IPS-18a (cell line): ENCODE results near the gene ZNF595.
"Not testable (repeated sequence)": the region's sequence is repeated elsewhere in the genome, so short reads cannot be mapped to it uniquely, and the experiment has no call there.

Experiments used
- H3K27ac ChIP-seq: one replicate; pipeline ENCODE4 v1.5.1; 2013; ENCODE audit warnings: low read length
- H3K27me3 ChIP-seq: one replicate; pipeline ENCODE4 v1.6.1; 2013; ENCODE audit warnings: mild to moderate bottlenecking, low read length; ENCODE audit not compliant: control insufficient read depth, insufficient read depth
- H3K36me3 ChIP-seq: one replicate; pipeline ENCODE4 v1.6.1; 2013; ENCODE audit warnings: low read depth, low read length; ENCODE audit not compliant: control insufficient read depth
- H3K4me1 ChIP-seq: one replicate; pipeline ENCODE4 v1.6.1; 2013; ENCODE audit warnings: low read depth, low read length; ENCODE audit not compliant: control insufficient read depth
- H3K4me3 ChIP-seq: one replicate; pipeline ENCODE4 v1.5.1; 2013; ENCODE audit warnings: low read length
- H3K9ac ChIP-seq: one replicate; pipeline ENCODE4 v1.6.1; 2013; ENCODE audit warnings: mild to moderate bottlenecking, low read length, moderate library complexity
- H3K9me3 ChIP-seq: one replicate; pipeline ENCODE4 v1.6.1; 2013; ENCODE audit warnings: low read depth, low read length; ENCODE audit not compliant: control insufficient read depth

Gene ZNF595

GRCh38 chr4:52804-53479 is at the start of gene ZNF595:
TSS of gene ZNF595 (plus strand) at chr4:53321. CDS start at chr4:53489, 168 bp downstream.
- not testable (repeated sequence) for H3K27me3 ChIP-seq, H3K4me1 ChIP-seq, H3K4me3 ChIP-seq, H3K36me3 ChIP-seq, H3K9me3 ChIP-seq, H3K9ac ChIP-seq, H3K27ac ChIP-seq

DNA sequence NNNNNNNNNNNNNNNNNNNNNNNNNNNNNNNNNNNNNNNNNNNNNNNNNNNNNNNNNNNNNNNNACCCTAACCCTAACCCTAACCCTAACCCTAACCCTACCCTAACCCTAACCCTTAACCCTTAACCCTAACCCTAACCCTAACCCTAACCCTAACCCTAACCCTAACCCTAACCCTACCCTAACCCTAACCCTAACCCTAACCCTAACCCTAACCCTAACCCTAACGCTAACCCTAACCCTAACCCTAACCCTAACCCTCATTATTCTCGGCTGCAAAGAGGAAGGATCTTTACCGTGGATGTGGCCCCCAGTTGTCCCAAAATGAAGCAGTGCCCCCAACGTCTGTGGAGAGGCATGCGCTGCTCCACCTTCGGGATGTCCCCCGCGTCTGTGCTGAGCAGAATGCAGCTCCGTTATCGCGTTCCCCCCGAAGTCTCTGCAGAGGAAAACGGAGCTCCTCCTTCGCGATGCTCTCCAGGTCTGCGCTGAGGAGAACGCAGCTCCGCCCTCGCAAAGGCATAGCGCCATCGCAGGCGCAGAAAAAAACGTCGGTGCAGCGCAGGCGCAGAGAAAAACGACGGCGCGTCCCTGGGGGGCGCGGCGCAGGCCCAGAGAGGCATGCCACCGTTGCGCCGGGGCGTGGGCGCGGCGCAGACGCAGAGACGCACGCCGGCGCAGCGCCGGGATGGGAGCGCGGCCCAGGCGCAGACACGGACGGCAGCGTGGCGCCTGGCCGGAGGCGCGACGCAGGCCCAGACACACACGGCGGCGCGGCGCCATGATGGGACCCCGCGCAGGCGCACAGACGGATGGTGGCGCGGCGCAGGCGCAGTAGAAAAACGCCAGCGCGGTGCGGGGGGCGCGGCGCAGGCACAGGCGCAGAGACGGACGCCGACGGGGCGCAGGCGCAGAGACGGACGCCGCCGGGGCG is 42.9 kb upstream of the ZNF595 start:
- not testable (repeated sequence) for H3K4me3 ChIP-seq

DNA sequence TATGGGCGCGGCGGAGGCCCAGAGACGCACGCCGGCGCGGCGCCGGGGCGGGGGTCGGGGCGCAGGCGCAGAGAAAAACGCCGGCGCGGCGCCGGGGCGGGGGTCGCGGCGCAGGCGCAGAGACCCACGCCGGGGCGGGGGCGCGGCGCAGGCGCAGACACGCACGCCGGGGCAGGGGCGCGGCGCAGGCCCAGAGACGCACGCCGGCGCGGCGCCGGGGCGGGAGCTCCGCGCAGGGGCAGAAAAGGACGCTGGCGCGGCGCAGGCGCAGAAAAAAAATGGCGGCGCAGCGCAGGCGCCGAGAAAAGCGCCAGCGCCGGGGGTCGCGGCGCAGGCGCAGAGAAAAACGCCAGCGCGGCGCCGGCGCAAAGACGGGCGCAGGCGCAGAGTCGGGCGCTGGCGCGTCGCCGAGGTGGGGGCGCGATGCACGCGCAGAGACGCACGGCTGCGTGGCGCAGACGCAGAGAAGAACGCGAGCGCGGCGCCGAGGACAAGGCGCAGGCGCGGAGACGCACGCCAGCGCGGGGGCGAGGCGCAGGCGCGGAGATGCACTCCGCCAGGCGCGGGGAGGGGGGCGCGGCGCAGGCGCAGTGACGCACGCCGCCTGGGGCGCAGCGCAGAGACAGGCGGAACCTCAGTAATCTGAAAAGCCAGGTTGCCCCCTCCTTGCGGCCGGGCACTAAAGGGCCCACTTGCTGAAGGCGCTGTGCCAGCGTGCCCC is 41.9 kb upstream of the ZNF595 start:
- H3K27me3 ChIP-seq, H3K27ac ChIP-seq, H3K4me3 ChIP-seq, H3K9me3 ChIP-seq, H3K4me1 ChIP-seq, H3K36me3 ChIP-seq, H3K9ac ChIP-seq: not testable (repeated sequence)

More for the DNA sequence above, 42.9 kb upstream of the ZNF595 start:
- H3K27ac ChIP-seq, H3K27me3 ChIP-seq, H3K9ac ChIP-seq, H3K9me3 ChIP-seq, H3K36me3 ChIP-seq, H3K4me1 ChIP-seq: not testable (repeated sequence)

DNA sequence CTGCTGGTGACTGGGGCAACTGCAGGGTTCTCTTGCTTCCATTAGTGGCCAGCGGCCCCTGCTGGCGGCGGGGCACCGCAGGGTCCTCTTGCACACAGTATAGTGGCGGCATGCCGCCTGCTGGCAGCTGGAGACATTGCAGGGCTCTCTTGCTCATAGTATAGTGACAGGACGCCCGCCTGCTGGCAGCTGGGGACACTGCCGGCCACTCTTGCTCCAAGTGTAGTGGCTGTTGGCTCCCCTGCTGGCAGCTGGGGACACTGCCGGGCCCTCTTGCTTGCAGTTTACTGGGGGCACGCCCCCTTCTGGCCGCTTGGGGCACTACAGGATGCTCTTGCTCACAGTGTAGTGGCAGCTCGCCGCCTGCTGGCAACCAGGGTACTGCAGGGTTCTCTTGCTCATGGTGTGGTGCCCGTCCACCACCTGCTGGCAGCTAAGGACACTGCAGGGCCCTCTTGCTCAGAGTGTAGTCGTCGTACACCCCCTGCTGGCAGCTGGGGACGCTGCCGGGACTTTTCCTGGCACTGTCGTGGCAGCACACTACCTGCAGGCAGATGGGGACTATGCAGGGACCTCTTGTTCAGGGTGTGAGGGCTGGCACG is 41.2 kb upstream of the ZNF595 start:
- H3K36me3 ChIP-seq, H3K27me3 ChIP-seq, H3K4me1 ChIP-seq, H3K27ac ChIP-seq, H3K9me3 ChIP-seq, H3K9ac ChIP-seq, H3K4me3 ChIP-seq: not testable (repeated sequence)

- not testable (repeated sequence) for H3K36me3 ChIP-seq, H3K27me3 ChIP-seq, H3K4me3 ChIP-seq, H3K9ac ChIP-seq, H3K9me3 ChIP-seq, H3K27ac ChIP-seq, H3K4me1 ChIP-seq
Observed at GRCh38 chr4:18128-18527, 35.0 kb upstream of the ZNF595 start.

DNA sequence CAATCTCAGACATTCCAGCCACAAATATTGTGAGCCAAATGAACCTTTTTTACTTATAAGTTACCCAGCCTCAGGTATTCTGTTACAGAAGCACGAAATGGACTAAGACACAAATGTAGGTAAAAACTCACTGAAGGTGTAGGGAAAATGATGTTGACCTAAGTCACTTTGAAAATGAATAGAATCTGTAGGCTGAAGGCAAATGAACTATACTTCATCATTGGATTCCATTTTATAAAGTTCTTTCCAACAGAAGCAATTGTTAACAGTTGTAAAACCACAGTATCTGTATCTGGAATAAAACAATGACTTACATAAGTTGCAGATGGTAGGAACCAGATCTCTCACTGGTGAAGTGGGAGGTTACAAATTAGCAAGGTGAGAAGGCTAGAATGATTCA is 34.5 kb upstream of the ZNF595 start:
- H3K27ac ChIP-seq, H3K27me3 ChIP-seq, H3K4me1 ChIP-seq, H3K36me3 ChIP-seq, H3K4me3 ChIP-seq, H3K9me3 ChIP-seq, H3K9ac ChIP-seq: not testable (repeated sequence)

DNA sequence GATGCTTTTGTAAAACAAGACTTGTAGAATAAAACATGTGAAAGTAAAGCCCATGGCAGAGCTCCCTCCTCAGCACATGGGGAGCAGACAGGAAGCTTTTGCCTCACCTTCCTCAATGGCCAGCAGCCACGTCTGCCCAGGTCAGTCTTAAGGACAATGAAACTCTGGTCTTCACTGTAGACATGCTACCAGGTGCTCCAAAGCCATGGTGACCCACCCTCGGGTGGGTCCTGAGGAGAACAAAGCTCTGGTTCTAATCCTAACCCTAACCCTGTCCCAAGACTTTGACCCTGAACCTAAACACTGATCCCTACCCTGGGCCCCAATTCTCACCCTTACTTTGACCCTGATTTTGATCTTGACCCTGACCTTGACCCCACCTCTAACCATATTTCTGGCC is 30.2 kb upstream of the ZNF595 start:
- not testable (repeated sequence) for H3K36me3 ChIP-seq, H3K27ac ChIP-seq, H3K9ac ChIP-seq, H3K9me3 ChIP-seq, H3K27me3 ChIP-seq, H3K4me1 ChIP-seq, H3K4me3 ChIP-seq

- not testable (repeated sequence) for H3K9me3 ChIP-seq, H3K27me3 ChIP-seq, H3K27ac ChIP-seq, H3K36me3 ChIP-seq, H3K4me3 ChIP-seq, H3K9ac ChIP-seq, H3K4me1 ChIP-seq
Observed at GRCh38 chr4:24359-24758, 28.8 kb upstream of the ZNF595 start.

GRCh38 chr4:27501-27900 is 25.6 kb upstream of the ZNF595 start:
- not testable (repeated sequence) for H3K4me3 ChIP-seq, H3K9me3 ChIP-seq, H3K9ac ChIP-seq, H3K36me3 ChIP-seq, H3K4me1 ChIP-seq, H3K27ac ChIP-seq, H3K27me3 ChIP-seq

GRCh38 chr4:28767-29542 is 24.2 kb upstream of the ZNF595 start:
- not testable (repeated sequence) for H3K9me3 ChIP-seq, H3K4me3 ChIP-seq, H3K4me1 ChIP-seq, H3K9ac ChIP-seq, H3K36me3 ChIP-seq, H3K27ac ChIP-seq, H3K27me3 ChIP-seq

GRCh38 chr4:33314-33713 is 19.8 kb upstream of the ZNF595 start:
- not testable (repeated sequence) for H3K9me3 ChIP-seq, H3K27me3 ChIP-seq, H3K36me3 ChIP-seq, H3K4me3 ChIP-seq, H3K4me1 ChIP-seq, H3K27ac ChIP-seq, H3K9ac ChIP-seq
